Gastrocnemius medialis (tissue), 4 donors: ENCODE results near the gene RPS13.
"Not testable (repeated sequence)": the region's sequence is repeated elsewhere in the genome, so short reads cannot be mapped to it uniquely, and the experiment has no call there.

Source experiments
- POLR2A ChIP-seq, 2 donors: fragments of 450-650 bp; IDR thresholded peaks; one replicate each; pipeline ENCODE4 v1.6.1; 2017; ENCODE audit warnings: antibody characterized with exemption in 2 of 2, mild to moderate bottlenecking in 2 of 2, moderate library complexity in 2 of 2
- TF ChIP-seq, protein P1 (sequence below), 5 experiments: fragments of 450-650 bp in 3 of 5; fragments of 200-600 bp in 2 of 5; sonication (generic) in 2 of 5; IDR thresholded peaks in 4 of 5; conservative IDR thresholded peaks in 1 of 5; 1 replicate in 4 of 5; 2 replicates in 1 of 5; pipeline ENCODE4 v1.5.1; 2016 to 2019; ENCODE audit warnings: antibody characterized with exemption in 5 of 5, mild to moderate bottlenecking in 3 of 5, moderate library complexity in 3 of 5

DNA sequence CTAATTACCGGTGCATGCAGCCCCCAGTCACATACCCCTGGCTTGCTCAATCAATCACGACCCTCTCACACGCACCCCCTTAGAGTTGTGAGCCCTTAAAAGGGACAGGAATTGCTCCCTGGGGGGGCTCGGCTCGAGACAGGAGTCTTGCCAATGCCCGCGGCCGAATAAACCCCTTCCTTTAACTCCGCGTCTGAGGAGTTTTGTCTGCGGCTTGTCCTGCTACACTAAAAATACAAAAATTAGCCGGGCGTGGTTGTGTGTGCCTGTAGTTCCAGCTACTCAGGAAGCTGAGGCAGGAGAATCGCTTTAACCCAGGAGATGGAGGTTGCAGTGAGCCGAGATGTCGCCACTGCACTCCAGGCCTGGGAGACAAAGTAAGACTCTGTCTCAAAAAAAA lies 8.5 kb upstream of the RPS13 start:
- TF ChIP-seq, protein P1, sequence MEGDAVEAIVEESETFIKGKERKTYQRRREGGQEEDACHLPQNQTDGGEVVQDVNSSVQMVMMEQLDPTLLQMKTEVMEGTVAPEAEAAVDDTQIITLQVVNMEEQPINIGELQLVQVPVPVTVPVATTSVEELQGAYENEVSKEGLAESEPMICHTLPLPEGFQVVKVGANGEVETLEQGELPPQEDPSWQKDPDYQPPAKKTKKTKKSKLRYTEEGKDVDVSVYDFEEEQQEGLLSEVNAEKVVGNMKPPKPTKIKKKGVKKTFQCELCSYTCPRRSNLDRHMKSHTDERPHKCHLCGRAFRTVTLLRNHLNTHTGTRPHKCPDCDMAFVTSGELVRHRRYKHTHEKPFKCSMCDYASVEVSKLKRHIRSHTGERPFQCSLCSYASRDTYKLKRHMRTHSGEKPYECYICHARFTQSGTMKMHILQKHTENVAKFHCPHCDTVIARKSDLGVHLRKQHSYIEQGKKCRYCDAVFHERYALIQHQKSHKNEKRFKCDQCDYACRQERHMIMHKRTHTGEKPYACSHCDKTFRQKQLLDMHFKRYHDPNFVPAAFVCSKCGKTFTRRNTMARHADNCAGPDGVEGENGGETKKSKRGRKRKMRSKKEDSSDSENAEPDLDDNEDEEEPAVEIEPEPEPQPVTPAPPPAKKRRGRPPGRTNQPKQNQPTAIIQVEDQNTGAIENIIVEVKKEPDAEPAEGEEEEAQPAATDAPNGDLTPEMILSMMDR (IDR thresholded peaks at IDR 0.05 in 4 of 5, conservative IDR thresholded peaks at IDR 0.05 in 1 of 5): not testable (repeated sequence)
- not testable (repeated sequence) for TF ChIP-seq POLR2A (IDR thresholded peaks at IDR 0.05)
